H9 (cell line): ENCODE measurements around the gene PDXK. TPM values are rescaled to one million over a fixed set of nuclear protein-coding genes. Genes with fewer than 3 reads are reported as not detected.
A peak's percentile ranks its signal among the peaks of the same experiment; 100 is the strongest.

ENCODE experiments used
- DNase-seq: peaks from one replicate; pipeline ENCODE4 v3.0.0-alpha.2; 2017
- H2AFZ ChIP-seq: one replicate; pipeline ENCODE4 v1.6.1; 2013; ENCODE audit warnings: mild to moderate bottlenecking, low read length, control low read depth, moderate library complexity
- H2AK5ac ChIP-seq: 2 replicates; pipeline ENCODE4 v1.6.1; 2013; ENCODE audit warnings: low read length, control low read depth, mixed read lengths; ENCODE audit not compliant: insufficient read length
- H2BK120ac ChIP-seq: one replicate; pipeline ENCODE4 v1.6.1; 2013; ENCODE audit warnings: low read depth, mild to moderate bottlenecking, low read length, control low read depth, inconsistent platforms; ENCODE audit not compliant: poor library complexity, severe bottlenecking
- H2BK12ac ChIP-seq: 2 replicates; pipeline ENCODE4 v1.6.1; 2013; ENCODE audit warnings: low read length, control low read depth, mixed read lengths, low read depth; ENCODE audit not compliant: insufficient read length
- H2BK15ac ChIP-seq: 2 replicates; pipeline ENCODE4 v1.6.1; 2013; ENCODE audit warnings: low read depth, low read length, control low read depth
- H2BK20ac ChIP-seq: one replicate; pipeline ENCODE4 v1.6.1; 2013; ENCODE audit warnings: low read depth, mild to moderate bottlenecking, low read length, control low read depth, inconsistent platforms; ENCODE audit not compliant: poor library complexity, severe bottlenecking
- H2BK5ac ChIP-seq: 2 replicates; pipeline ENCODE4 v1.6.1; 2013; ENCODE audit warnings: low read length, control low read depth, mixed read lengths; ENCODE audit not compliant: insufficient read length
- H3K14ac ChIP-seq: 2 replicates; pipeline ENCODE4 v1.6.1; 2013; ENCODE audit warnings: low read length, control low read depth; ENCODE audit not compliant: insufficient read depth
- H3K18ac ChIP-seq: 2 replicates; pipeline ENCODE4 v1.6.1; 2013; ENCODE audit warnings: low read depth, mild to moderate bottlenecking, mixed read lengths, low read length, control low read depth; ENCODE audit not compliant: insufficient read length
- H3K23ac ChIP-seq: 2 replicates; pipeline ENCODE4 v1.6.1; 2013; ENCODE audit warnings: low read length, control low read depth, mixed read lengths, low read depth; ENCODE audit not compliant: insufficient read length
- H3K23me2 ChIP-seq: 2 replicates; pipeline ENCODE4 v1.6.1; 2013; ENCODE audit warnings: low read depth, mild to moderate bottlenecking, mixed read lengths, low read length, control low read depth; ENCODE audit not compliant: insufficient read length, poor library complexity, severe bottlenecking
- H3K27ac ChIP-seq: 2 replicates; pipeline ENCODE4 v1.5.1; 2013; ENCODE audit warnings: low read length, control low read depth, mixed read lengths, low read depth; ENCODE audit not compliant: insufficient read length
- H3K27me3 ChIP-seq: 2 replicates; pipeline ENCODE4 v1.6.1; 2013; ENCODE audit warnings: low read length, control low read depth, inconsistent platforms; ENCODE audit not compliant: insufficient read depth
- H3K4ac ChIP-seq: 2 replicates; pipeline ENCODE4 v1.6.1; 2013; ENCODE audit warnings: low read depth, mild to moderate bottlenecking, control low read depth, inconsistent platforms, low read length, moderate library complexity
- H3K4me1 ChIP-seq: 2 replicates; pipeline ENCODE4 v1.6.1; 2013; ENCODE audit warnings: low read length, control low read depth, inconsistent platforms; ENCODE audit not compliant: insufficient read depth
- H3K4me2 ChIP-seq: 2 replicates; pipeline ENCODE4 v1.6.1; 2013; ENCODE audit warnings: low read length, control low read depth, mixed read lengths; ENCODE audit not compliant: insufficient read length, insufficient read depth
- H3K56ac ChIP-seq: 2 replicates; pipeline ENCODE4 v1.6.1; 2013; ENCODE audit warnings: low read depth, mild to moderate bottlenecking, mixed read lengths, low read length, control low read depth; ENCODE audit not compliant: insufficient read length
- H3K79me1 ChIP-seq: 2 replicates; pipeline ENCODE4 v1.6.1; 2013; ENCODE audit warnings: low read depth, mild to moderate bottlenecking, moderate library complexity, low read length, control low read depth, inconsistent platforms; ENCODE audit not compliant: insufficient read depth, poor library complexity, severe bottlenecking
- H3K79me2 ChIP-seq: 2 replicates; pipeline ENCODE4 v1.6.1; 2013; ENCODE audit warnings: low read length, control low read depth, inconsistent platforms; ENCODE audit not compliant: insufficient read depth
- H3K9ac ChIP-seq: 2 replicates; pipeline ENCODE4 v1.6.1; 2013; ENCODE audit warnings: low read length, control low read depth, mixed read lengths; ENCODE audit not compliant: insufficient read length; ENCODE audit errors: extremely low read depth
- H3K9me3 ChIP-seq: one replicate; pipeline ENCODE4 v1.6.1; 2013; ENCODE audit warnings: low read depth, low read length, inconsistent platforms; ENCODE audit not compliant: control insufficient read depth
- H3T11ph ChIP-seq: one replicate; pipeline ENCODE4 v1.6.1; 2013; ENCODE audit warnings: mild to moderate bottlenecking, low read length, control low read depth, inconsistent platforms
- H4K20me1 ChIP-seq: one replicate; pipeline ENCODE4 v1.6.1; 2013; ENCODE audit not compliant: control insufficient read depth, insufficient read length, insufficient read depth
- H4K5ac ChIP-seq: 2 replicates; pipeline ENCODE4 v1.6.1; 2013; ENCODE audit warnings: low read depth, mild to moderate bottlenecking, mixed read lengths, low read length, control low read depth; ENCODE audit not compliant: insufficient read length
- H4K8ac ChIP-seq: replicated peaks from 2 replicates; pipeline ENCODE4 v1.6.1; 2013; ENCODE audit warnings: low read length, control low read depth, mixed read lengths, low read depth; ENCODE audit not compliant: insufficient read length
- H4K91ac ChIP-seq: 2 replicates; pipeline ENCODE4 v1.6.1; 2013; ENCODE audit warnings: low read depth, mild to moderate bottlenecking, moderate library complexity, mixed read lengths, low read length, control low read depth; ENCODE audit not compliant: insufficient read length
- H3K27ac Mint-ChIP-seq, 3 experiments: 2 replicates in 2 of 3; 3 replicates in 1 of 3; pipeline ENCODE4 v1.8.0; 2020 to 2021; ENCODE audit warnings: mixed read lengths in 3 of 3, mild to moderate bottlenecking in 1 of 3, moderate library complexity in 1 of 3
- H3K27me3 Mint-ChIP-seq: 2 replicates; pipeline ENCODE4 v1.8.0; 2021; ENCODE audit warnings: low read depth, mild to moderate bottlenecking, moderate library complexity, mixed read lengths
- H3K36me3 Mint-ChIP-seq, 3 experiments: 2 replicates in 2 of 3; 3 replicates in 1 of 3; pipeline ENCODE4 v1.8.0; 2020 to 2021; ENCODE audit warnings: low read depth in 3 of 3, mixed read lengths in 3 of 3; ENCODE audit not compliant: insufficient read depth in 1 of 3
- H3K4me1 Mint-ChIP-seq, 2 experiments: 2 replicates each; pipeline ENCODE4 v1.8.0; 2020; ENCODE audit warnings: mixed read lengths in 2 of 2
- H3K4me3 Mint-ChIP-seq, 2 experiments: 2 replicates in 1 of 2; 3 replicates in 1 of 2; pipeline ENCODE4 v1.8.0; 2020 to 2021; ENCODE audit warnings: mild to moderate bottlenecking in 2 of 2, mixed read lengths in 2 of 2, moderate library complexity in 1 of 2
- H3K9me3 Mint-ChIP-seq, 2 experiments: 2 replicates in 1 of 2; 3 replicates in 1 of 2; pipeline ENCODE4 v1.8.0; 2020; ENCODE audit warnings: mild to moderate bottlenecking in 2 of 2, mixed read lengths in 2 of 2, moderate library complexity in 1 of 2
- CTCF ChIP-seq: fragments of 200-600 bp; sonication (generic); conservative IDR thresholded peaks from 3 replicates; pipeline ENCODE4 v1.8.0; 2021; ENCODE audit warnings: antibody characterized with exemption, mild to moderate bottlenecking
- WGBS: extraction: QIAGEN DNeasy Blood & Tissue Kit; methylation state at CpG from one replicate; pipeline ENCODE4 v1.1.7; 2013; ENCODE audit warnings: missing lambda C conversion rate, low lambda C conversion rate, mixed read lengths; ENCODE audit not compliant: insufficient read length; ENCODE audit errors: extremely low coverage; 5-methylcytosine and 5-hydroxymethylcytosine counted together
- long read RNA-seq: library from polyadenylated mRNA; unstranded; transcript quantifications from one replicate; pipeline ENCODE4 v2.0.0, GENCODE V29; 2020
- total RNA-seq: library from RNA; stranded (reverse); gene quantifications from 2 replicates; pipeline ENCODE4 v1.2.1, GENCODE V29; 2021

PDXK gene
- total RNA-seq, result 109 and 117 TPM in 2 replicates
- long read RNA-seq, full-length matches to known transcripts, result 4 of 54 reads
- long read RNA-seq, partial matches to known transcripts, result 2 of 54 reads
- long read RNA-seq, other reads (novel, unspliced or antisense), result 48 of 54 reads

- Histone ChIP-seq H3K9me3 (no peaks in the 10 kb centered on the region), H3K23me2 (peaks cover 8% of the 10 kb centered on the region), H2BK12ac (no peak within 1 kb of the TSS), H2BK5ac (no peak within 1 kb of the TSS), H2AK5ac (no peak within 1 kb of the TSS), H3K4me1 (no peaks in the 10 kb centered on the region; the same call in 1 of the 2 replicates), H2BK15ac (peak within 1 kb of the TSS; percentile 5; the same call in 1 of the 2 replicates), H3K27ac (no peak within 1 kb of the TSS), H4K20me1 (no peaks in the 10 kb centered on the region), H3K79me2 (peaks cover 7% of the 10 kb centered on the region; the same call in 1 of the 2 replicates), H4K8ac (no peak within 1 kb of the TSS), H3K23ac (no peak within 1 kb of the TSS), H3K14ac (peak within 1 kb of the TSS; percentile 81), H3K18ac (peak within 1 kb of the TSS; percentile 47), H2BK20ac (no peak within 1 kb of the TSS), H4K91ac (no peak within 1 kb of the TSS), H4K5ac (no peak within 1 kb of the TSS), H2AFZ (no peak within 1 kb of the TSS), H2BK120ac (no peak within 1 kb of the TSS), H3K79me1 (no peaks in the 10 kb centered on the region), H3K4ac (no peak within 1 kb of the TSS; the same call in 1 of the 2 replicates), H3K4me2 (peak within 1 kb of the TSS; percentile 65), H3K27me3 (no peaks in the 10 kb centered on the region; the same call in 1 of the 2 replicates), H3K9ac (peak within 1 kb of the TSS; percentile 69), H3K56ac (no peak within 1 kb of the TSS), H3T11ph (no peak within 1 kb of the TSS)
- WGBS, result no CpG with 5 or more reads among the region's 117 CpGs
- H3K4me3 Mint-ChIP-seq, result peak within 1 kb of the TSS; percentile 72 to 83
- H3K27ac Mint-ChIP-seq, result no peak within 1 kb of the TSS
- peak; percentile 31; the same call in 1 of the 3 replicates for TF ChIP-seq CTCF
- H3K4me1 Mint-ChIP-seq, result peaks cover 14 to 15% of the 10 kb centered on the region in 2 experiments
- H3K36me3 Mint-ChIP-seq, result peaks cover 0 to 11% (median 7%) of the 10 kb centered on the region in 3 experiments; a peak in 5 of 7 replicates
- no peaks in the 10 kb centered on the region; a peak in 1 of 5 replicates for H3K9me3 Mint-ChIP-seq
- DNase-seq, result peak; percentile 89
- peaks cover 17% of the 10 kb centered on the region for H3K27me3 Mint-ChIP-seq
Measured at GRCh38 chr21:43718872-43719747, at the start of gene PDXK. Gene PDXK (plus strand): TSS chr21:43719129. CDS start chr21:43719295, 166 bp downstream.
